Activated effector memory CD4-positive, alpha-beta T cell treated with anti-CD3 and anti-CD28 coated beads, Interleukin-2, amount 50 U/mL, for 16 hours (primary cell): ENCODE data around the gene IL17RA.
A peak's percentile ranks its signal among the peaks of the same experiment; 100 is the strongest.

Experiments
- DNase-seq: peaks from one replicate; pipeline ENCODE4 v3.0.0-alpha.2; 2020

Gene IL17RA

DNA sequence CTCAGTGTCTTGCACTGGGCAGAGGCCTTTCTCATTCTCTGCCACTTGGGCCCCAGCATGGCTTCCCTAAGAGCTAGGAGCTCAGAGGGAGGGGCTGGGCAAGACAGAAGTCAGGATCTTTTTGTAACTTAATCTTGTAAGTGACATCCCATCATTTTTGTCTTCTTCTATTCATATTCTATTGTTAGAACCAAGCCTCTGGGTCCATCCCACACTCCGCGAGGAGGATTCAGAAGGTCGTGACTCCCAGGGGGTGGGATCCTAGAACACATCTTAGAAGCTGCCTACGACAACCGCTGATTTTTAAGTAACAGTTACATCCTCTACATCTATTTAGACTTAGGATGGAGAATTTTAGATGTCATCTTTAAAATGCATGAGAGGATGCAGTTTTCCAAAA lies 1.5 kb upstream of the IL17RA start:
- peak; percentile 39 for DNase-seq

GRCh38 chr22:17083811-17084441 lies 874 bp upstream of the IL17RA start:
- DNase-seq: peak; percentile 62

- DNase-seq: peak; percentile 77
Observed at GRCh38 chr22:17085277-17086181, 729 bp downstream of the IL17RA start.

DNA sequence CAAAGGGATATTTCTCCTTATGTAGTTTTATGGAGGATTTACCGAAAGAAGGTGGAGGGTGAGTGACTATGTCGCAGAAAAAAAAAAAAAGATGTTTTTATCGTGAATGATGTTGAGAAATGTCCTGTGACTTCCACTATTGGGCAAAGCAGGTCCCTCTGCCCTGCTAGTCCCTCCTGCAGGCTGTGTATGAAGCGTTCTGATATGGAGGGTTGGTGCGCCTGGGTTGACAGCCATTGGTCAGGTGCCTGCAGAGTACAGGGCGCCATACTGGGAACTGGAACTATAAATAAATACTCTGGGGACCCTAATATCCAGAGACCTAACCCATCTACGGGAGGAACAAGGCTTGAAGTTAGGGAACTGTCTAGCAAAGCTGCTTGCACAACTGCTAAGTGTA lies 1.5 kb downstream of the IL17RA start:
- peak; percentile 65 for DNase-seq

- DNase-seq: peak; percentile 63
Observed at GRCh38 chr22:17086788-17087497, 2.1 kb downstream of the IL17RA start.

GRCh38 chr22:17087498-17088131 lies 2.8 kb downstream of the IL17RA start:
- peak; percentile 72 for DNase-seq

DNA sequence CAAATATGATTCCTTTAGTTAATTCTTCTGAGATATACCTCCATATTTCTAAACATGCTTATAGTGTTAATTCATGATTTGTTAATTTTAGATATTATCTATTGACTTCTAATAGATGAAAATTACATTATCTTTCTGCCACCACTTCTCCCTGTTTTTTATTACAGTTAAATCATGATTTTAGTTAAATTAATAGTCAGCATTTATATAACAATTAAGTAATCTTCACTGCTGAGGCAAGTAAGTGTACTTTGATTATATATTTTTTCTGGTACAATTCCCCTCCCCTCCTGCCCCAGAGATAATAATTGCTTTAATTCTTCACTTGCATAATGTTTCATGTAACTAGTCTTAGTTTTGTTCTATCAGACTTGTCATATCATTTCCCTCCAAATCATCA lies 5.8 kb downstream of the IL17RA start:
- DNase-seq: no peak

GRCh38 chr22:17091851-17092250 lies 7.1 kb downstream of the IL17RA start:
- peak; percentile 13 for DNase-seq

- DNase-seq: no peak
Observed at GRCh38 chr22:17093081-17093480, 8.3 kb downstream of the IL17RA start.

- peak; percentile 30 for DNase-seq
Observed at GRCh38 chr22:17095538-17095937, 10.7 kb downstream of the IL17RA start.

GRCh38 chr22:17096071-17096470 lies 11.3 kb downstream of the IL17RA start:
- DNase-seq: no peak

- peak; percentile 48 for DNase-seq
Observed at GRCh38 chr22:17097062-17097461, 12.3 kb downstream of the IL17RA start.

DNA sequence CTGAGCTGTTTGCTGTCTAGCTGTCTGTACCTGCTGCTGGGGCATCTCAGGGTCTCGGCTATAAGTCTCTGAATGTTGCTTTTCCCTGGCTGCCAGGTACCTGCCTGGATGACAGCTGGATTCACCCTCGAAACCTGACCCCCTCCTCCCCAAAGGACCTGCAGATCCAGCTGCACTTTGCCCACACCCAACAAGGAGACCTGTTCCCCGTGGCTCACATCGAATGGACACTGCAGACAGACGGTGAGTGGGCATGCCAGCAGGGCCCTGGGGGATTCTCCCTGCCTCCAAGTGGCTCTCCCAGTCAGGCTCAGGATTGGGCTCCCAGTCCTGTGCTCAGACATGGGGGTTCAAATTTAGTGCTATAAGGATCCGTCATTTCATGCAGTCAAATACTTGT lies 12.9 kb downstream of the IL17RA start:
- peak; percentile 44 for DNase-seq

- DNase-seq: no peak
Observed at GRCh38 chr22:17098379-17098819, 13.6 kb downstream of the IL17RA start.

GRCh38 chr22:17100621-17101020 lies 15.8 kb downstream of the IL17RA start:
- DNase-seq: no peak

DNA sequence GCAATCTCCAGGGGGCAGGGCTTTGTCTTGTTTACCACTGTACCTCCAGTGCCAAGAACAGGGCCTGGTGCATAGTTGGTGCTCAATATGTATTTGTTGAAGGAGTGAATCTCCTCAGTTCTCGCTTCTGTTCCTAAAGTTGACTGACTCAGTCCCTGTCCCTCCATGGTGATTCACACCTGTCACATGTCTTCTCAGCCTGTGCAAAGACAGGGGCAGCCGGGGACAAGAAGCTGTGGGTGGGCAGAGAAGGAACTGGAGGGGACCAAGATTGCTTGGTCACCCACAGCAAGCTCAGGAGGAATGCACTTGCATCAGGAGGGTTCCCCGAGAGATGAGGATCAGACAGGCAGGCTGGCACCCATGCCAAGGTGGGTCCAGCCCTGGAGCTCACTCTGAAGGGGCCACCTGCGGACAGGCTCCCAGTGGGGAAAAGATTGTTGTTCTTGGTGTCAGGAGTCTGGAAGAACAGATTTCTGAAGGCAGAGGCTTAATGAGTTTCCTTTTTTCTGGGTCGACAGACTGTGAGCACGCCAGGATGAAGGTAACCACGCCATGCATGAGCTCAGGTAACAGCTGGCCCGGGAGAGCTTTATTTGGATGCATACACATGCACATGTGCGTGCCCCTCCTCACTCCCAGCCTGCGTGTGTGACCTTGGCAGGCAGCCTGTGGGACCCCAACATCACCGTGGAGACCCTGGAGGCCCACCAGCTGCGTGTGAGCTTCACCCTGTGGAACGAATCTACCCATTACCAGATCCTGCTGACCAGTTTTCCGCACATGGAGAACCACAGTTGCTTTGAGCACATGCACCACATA lies 16.9 kb downstream of the IL17RA start:
- no peak for DNase-seq

GRCh38 chr22:17102297-17102667 lies 17.5 kb downstream of the IL17RA start:
- peak; percentile 38 for DNase-seq

DNA sequence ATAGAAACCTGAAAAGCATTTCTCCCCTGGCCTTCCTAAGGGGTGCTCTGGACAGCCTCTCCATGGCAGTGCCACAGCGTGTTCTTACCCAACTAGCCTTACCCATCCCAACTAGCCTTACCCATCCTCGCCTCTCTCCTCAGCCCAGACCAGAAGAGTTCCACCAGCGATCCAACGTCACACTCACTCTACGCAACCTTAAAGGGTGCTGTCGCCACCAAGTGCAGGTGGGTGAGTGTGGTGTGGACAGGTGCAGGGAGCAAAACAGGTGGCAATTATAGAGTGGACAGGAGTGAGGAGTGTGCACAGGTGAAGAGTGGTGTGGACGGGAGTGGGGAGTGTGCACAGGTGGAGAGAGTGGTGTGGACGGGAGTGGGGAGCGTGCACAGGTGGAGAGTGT lies 18.6 kb downstream of the IL17RA start:
- no peak for DNase-seq

DNA sequence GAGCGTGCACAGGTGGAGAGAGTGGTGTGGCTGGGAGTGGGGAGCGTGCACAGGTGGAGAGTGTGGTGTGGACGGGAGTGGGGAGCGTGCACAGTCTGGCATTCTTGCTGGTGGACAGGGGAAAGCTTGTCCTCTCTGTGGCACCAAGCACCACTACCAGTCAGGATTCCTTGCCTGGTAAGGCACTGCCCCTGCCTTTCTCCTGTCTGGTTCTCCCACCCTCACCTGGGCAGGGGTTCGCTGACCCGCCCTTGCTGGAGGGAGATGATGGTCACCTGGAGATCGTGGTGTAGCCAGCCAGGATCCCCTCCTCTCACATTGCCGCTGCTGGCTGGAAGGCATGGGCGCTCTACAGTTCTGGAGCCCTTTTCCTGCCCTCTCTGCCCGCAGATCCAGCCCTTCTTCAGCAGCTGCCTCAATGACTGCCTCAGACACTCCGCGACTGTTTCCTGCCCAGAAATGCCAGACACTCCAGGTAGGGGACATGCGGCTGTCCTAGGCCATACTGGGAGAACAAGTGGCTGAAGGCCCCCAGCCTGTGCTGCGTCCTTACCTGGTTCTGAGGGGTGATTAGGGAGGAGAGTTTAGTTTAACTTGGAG lies 19.6 kb downstream of the IL17RA start:
- peak; percentile 53 for DNase-seq

DNA sequence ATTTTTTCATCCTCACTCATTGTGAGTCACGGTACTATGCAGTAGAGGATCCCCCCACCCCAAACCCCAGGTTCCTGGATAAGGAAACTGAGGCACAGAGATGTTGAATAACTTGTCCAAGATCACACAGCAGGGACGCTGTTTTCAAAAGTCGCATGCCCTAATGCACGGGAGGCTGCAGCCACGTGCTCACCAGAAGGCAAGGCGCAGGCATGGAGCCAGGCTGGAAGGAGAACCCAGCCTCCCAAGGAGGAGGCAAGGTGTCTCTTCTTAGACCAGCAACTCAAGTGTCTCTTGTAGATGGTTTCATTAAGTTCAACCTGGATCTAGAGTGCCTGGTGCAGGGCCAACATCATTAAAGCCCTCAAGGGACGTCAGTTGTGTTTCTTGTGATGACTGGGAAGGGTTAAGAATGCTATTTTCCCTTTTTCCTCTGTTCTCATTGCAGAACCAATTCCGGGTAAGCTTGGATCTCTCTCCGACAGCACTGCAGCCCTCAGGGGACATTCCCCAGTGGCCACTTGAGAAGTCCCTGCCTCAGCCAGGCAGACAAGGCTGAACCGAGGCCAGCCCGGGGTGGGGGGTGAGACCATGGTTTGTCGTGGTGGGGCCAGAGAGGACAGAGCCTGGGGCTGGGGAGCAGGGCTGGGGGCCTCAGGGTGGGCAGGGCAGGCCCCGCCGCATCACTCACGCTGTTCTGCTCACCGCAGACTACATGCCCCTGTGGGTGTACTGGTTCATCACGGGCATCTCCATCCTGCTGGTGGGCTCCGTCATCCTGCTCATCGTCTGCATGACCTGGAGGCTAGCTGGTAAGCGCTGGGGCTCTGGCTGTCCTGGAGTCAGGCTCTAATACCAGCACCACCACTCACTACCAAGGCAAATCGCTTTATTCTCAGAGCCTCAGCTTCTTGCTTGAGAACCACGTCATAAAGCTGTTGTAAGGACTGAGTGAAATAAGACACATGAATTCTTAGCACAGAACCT lies 20.6 kb downstream of the IL17RA start:
- peak; percentile 31 for DNase-seq
